Stimulated activated CD8-positive, alpha-beta memory T cell treated with anti-CD3 and anti-CD28 coated beads, Interleukin-12 subunit alpha, Interleukin-12 subunit beta, amount 100 ng/mL, for 24 hours (primary cell): ENCODE data around the gene SLCO1B3.
"Not testable (repeated sequence)": the region's sequence is repeated elsewhere in the genome, so short reads cannot be mapped to it uniquely, and the experiment has no call there.

Experiments used
- DNase-seq: peaks from one replicate; pipeline ENCODE4 v3.0.0-alpha.2; 2020; ENCODE audit errors: extremely low read depth

Gene SLCO1B3

GRCh38 chr12:20810487-20810886 lies at the start of gene SLCO1B3:
TSS of gene SLCO1B3 (plus strand) at chr12:20810705. CDS start at chr12:20815739, 5,034 bp downstream.
- no peak for DNase-seq

DNA sequence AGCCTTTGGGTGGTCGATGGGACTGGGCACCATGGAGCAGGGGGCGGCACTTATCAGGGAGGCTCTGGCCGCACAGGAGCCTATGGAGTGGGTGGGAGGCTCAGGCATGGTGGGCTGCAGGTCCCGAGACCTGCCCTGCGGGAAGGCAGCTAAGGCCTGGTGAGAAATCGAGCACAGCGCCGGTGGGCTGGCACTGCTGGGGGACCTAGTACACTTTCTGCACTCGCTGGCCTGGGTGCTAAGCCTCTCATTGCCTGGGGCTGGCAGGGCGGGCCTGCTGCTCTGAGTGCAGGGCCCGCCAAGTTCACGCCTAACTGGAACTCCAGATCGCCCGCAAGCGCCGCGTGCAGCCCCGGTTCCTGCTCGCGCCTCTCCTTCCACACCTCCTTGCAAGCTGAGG lies 33.1 kb upstream of the SLCO1B3 start:
- no peak for DNase-seq

GRCh38 chr12:20778969-20779368 lies 31.5 kb upstream of the SLCO1B3 start:
- no peak for DNase-seq

GRCh38 chr12:20779971-20780370 lies 30.5 kb upstream of the SLCO1B3 start:
- not testable (repeated sequence) for DNase-seq

DNA sequence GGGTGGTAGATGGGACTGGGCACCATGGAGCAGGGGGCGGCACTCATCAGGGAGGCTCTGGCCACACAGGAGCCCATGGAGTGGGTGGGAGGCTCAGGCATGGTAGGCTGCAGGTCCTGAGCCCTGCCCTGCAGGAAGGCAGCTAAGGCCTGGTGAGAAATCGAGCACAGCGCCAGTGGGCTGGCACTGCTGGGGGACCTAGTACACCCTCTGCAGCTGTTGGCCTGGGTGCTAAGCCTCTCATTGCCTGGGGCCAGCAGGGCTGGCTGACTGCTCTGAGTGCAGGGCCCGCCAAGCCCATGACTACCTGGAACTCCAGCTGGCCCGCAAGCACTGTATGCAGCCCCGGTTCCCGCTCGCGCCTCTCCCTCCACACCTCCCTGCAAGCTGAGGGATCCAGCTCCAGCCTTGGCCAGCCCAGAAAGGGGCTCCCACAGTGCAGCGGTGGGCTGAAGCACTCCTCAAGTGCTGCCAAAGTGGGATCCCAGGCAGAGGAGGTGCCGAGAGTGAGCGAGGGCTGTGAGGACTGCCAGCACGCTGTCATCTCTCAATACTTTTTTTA lies 26.6 kb upstream of the SLCO1B3 start:
- not testable (repeated sequence) for DNase-seq

DNA sequence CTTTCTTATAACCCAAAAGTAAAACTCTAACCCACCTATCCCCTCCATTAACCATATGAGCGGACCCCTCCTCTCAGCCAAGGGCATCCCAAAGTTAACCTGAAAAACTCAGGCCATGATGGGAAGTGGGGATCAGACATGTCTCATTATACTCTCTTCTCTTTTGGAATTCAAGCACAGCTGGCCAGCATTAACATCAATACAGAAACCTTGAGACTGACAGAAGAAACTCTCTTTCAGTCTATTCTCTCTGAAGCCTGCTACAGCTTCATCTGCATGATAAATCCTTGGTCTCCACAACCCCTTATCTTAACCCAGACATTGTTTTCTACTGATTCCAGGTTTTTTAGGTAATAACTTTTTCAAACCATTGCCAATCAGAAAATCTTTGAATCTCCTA lies 17.5 kb upstream of the SLCO1B3 start:
- DNase-seq = no peak

DNA sequence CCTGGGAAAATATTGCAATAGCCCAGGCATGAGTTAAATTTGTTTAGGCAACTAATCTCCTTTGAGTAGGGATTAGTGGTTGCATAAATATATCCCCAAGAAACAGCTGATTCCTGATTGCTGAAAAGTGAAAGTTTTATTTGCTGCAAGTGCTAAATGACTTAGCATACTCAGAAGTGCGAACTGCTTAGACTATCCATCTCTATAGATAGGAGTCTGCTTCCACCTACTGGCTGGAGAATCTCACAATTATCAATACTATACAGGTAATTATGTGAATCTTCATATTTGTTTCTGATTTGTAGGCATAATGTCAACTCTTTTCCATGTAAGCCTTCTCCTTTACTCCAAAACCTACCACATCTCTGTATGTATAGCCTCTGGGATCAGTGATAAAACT lies 12.0 kb upstream of the SLCO1B3 start:
- DNase-seq = no peak

GRCh38 chr12:20800160-20800559 lies 10.3 kb upstream of the SLCO1B3 start:
- DNase-seq = no peak

DNA sequence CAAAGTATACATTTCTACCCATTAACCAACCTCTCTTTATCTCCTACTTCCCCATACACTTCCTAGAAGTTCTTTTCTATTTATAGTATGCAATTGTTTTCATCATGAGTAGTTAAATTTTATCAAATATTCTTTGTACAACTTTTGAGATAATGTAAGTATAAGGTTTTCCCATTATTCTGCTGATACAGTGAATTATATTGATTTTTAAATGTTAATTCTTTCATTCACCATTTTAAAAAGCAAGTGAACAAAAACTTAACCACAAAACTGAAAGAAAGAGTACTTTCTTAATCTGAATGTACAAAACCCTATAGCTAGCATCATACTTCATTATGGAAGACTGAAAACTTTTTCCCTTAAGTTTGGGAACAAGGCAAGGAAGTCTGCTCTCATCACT lies 9.5 kb upstream of the SLCO1B3 start:
- no peak for DNase-seq

DNA sequence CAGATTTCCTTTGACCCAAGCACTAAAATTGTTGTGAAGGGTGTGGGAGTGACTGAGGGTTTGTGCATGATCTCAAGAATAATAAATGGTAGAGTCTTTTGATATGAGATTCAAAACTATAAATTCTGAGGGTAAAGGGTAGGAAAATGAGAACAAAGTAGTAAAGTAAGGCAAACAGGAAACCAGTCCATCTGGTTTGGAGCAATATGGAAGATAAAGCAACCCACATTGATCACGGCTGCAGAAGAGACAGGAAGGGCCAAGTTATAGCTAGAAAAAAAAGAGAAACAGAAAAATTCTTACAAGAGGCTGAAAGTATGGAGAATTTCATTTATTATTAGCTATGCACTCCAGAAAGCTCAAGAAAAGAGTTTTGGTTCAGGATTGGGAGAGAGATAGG lies 4.6 kb upstream of the SLCO1B3 start:
- no peak for DNase-seq

DNA sequence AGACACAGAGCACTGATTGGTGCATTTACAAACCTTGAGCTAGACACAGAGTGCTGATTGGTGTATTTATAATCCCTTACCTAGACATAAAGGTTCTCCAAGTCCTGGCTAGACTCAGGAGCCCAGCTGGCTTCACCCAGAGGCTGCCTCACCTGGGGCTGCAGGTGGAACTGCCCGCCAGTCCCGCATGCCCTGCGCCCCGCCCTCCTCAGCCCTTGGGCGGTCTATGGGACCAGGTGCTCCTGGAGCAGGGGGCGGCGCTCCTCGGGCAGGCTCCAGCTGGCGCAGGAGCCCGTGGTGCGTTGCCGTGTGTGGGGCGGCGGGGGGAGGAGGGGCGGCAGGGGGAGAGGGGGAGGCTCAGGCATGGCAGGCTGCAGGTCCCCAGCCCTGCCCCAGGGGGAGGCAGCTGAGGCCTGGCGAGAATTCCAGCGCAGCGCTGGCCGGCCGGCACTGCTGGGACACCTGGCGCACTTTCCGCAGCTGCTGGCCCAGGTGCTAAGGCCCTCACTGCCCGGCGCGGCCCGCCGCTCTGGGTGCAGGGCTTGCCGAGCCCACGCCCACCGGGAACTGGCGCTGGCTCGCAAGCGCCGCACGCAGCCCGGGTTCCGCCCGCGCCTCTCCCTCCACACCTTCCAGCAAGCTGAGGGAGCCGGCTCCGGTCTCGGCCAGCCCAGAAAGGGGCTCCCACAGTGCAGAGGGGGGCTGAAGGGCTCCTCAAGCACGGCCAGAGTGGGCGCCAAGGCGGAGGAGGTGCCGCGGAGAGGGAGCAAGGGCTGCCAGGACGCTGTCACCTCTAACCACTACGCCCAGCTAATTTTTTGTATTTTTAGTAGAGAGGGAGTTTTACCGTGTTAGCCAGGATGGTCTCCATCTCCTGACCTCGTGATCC lies 3.1 kb upstream of the SLCO1B3 start:
- no peak for DNase-seq

DNA sequence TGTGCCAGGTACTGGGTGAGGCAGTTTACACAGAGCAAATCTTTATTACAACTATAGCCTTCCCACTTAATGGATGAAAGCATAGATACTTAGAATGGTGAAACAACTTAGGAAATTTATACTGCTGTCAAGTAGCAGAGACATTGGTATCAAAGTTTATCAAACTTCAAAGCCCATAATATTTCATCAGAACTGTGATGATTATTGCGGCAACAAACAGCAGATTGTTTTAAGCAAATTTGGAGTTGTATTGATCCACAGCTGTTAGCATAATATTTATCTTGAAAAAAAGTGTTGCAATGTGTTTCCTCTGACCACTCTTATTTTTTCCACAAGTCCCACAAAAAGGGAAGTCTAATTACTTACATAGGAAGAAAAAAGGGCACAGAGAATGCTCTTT lies 2.0 kb upstream of the SLCO1B3 start:
- DNase-seq = no peak

DNA sequence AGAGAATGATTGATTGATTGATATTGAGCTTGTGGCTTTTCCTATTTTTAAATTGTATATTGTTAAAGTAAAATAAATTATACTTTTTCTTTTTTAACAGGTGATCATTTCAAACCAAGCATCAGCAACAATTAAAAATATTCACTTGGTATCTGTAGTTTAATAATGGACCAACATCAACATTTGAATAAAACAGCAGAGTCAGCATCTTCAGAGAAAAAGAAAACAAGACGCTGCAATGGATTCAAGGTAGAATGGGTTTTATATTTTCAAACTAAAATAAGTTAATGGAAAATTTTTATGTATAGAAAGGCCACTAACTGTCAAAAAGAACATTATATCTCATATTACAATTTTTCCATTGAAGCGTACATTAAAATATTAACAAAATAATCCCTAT lies 5.1 kb downstream of the SLCO1B3 start:
- DNase-seq = no peak

DNA sequence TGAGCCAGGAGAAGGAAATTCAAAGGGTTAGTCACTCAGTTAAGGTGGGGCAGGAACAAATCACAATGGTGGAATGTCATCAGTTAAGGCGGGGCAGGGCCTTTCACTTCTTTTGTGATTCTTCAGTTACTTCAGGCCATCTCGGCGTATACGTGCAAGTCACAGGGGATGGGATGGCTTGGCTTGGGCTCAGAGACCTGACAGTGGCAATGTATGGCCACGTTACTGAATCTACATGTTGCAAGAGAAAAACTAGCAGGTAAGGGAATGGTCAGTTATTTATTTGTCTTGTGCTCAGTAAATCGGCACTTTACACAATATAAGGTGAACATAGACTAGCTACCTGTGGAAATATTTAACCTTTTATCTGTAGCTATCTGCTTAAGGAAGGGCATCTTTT lies 11.9 kb downstream of the SLCO1B3 start:
- DNase-seq = no peak

- DNase-seq = no peak
These were observed 12.4 kb downstream of the SLCO1B3 start for GRCh38 chr12:20822925-20823324.

GRCh38 chr12:20829919-20830318 lies 19.4 kb downstream of the SLCO1B3 start:
- no peak for DNase-seq

- no peak for DNase-seq
These were observed 20.0 kb downstream of the SLCO1B3 start for GRCh38 chr12:20830456-20830855.

DNA sequence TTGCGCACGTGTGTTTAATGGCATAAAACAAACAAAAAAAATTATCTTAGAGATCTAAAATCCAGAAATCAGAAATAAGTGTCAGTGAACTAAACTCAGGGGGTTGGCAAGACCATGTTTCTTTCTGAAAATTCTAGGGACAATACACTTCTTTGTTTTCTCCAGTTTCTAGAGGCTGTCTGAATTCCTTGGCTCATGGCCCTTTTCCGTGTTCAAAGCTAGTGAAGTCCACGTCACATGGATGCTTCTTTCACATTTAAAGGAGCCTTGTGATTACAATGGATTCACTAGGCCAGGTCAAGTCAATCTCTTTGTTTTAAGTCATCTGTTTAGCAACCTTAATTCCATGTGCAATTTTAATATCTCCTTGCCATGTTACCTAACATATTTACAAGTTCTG lies 22.4 kb downstream of the SLCO1B3 start:
- DNase-seq = no peak

GRCh38 chr12:20852649-20853048 lies 42.1 kb downstream of the SLCO1B3 start:
- DNase-seq = no peak

- DNase-seq = no peak
These were observed 52.6 kb downstream of the SLCO1B3 start for GRCh38 chr12:20863056-20863455.

GRCh38 chr12:20865873-20866272 lies 55.4 kb downstream of the SLCO1B3 start:
- DNase-seq = no peak

- DNase-seq = no peak
These were observed 57.8 kb downstream of the SLCO1B3 start for GRCh38 chr12:20868277-20868676.

DNA sequence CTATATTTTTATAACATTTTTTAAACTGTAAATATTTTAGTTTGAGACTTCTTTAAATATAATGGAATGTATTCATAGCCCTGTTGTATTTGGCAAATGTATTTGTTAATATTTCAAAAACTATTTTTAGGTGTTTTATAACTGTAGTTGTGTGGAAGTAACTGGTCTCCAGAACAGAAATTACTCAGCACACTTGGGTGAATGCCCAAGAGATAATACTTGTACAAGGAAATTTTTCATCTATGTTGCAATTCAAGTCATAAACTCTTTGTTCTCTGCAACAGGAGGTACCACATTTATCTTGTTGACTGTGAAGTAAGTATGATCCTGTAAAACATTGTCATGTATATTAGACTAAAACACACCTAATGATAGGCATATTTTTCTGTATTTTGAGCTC lies 72.8 kb downstream of the SLCO1B3 start:
- DNase-seq = no peak

DNA sequence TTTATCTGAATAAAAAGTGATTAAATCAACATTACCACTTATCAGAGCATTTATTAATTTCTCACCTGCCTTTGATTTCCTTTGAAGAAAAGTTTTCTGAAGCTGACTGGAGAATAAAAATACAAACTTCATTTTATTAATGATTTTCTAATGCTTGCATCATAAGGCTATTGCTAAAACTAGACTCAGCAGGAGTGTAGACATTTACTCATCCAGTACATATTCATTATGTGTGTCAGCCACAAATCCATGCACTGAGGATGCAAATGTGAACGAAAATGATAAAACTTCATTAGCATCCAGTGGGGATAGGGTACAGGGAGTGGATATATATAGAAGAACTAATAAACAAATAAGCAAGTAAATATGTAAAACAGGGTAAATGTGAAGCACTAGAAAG lies 74.6 kb downstream of the SLCO1B3 start:
- DNase-seq = no peak
